Kidney (tissue), 14 donors: ENCODE results near the gene ERGIC1. TPM values are rescaled to one million over a fixed set of nuclear protein-coding genes. Genes with fewer than 3 reads are reported as not detected.
A peak's percentile ranks its signal among the peaks of the same experiment; 100 is the strongest.

Experiments used
- DNase-seq, 5 donors: peaks; one replicate each; pipeline ENCODE4 v3.0.0-alpha.2; 2013 to 2020
- FAIRE-seq: peaks from 2 replicates; lab custom pipeline; 2012; peaks lifted over from hg19 to GRCh38; lab: Jason Lieb, UNC
- H3K27ac ChIP-seq, 2 donors: one replicate each; pipeline ENCODE4 v1.7.0; 2013; ENCODE audit warnings: low read depth in 2 of 2, low read length in 2 of 2, inconsistent platforms in 1 of 2
- H3K27me3 ChIP-seq: one replicate; pipeline ENCODE4 v1.7.1; 2013; ENCODE audit warnings: low read length, inconsistent platforms; ENCODE audit not compliant: control insufficient read depth, insufficient read depth
- H3K36me3 ChIP-seq, 3 donors: one replicate each; pipeline versions ENCODE4 v1.7.0 to v1.7.1; 2013; ENCODE audit warnings: low read length in 3 of 3, control low read depth in 1 of 3, inconsistent platforms in 1 of 3; ENCODE audit not compliant: insufficient read depth in 3 of 3, control insufficient read depth in 2 of 3
- H3K4me1 ChIP-seq, 3 donors: one replicate each; pipeline versions ENCODE4 v1.7.0 to v1.7.1; 2013; ENCODE audit warnings: low read length in 3 of 3, inconsistent platforms in 1 of 3, low read depth in 1 of 3; ENCODE audit not compliant: control insufficient read depth in 2 of 3, insufficient read depth in 2 of 3
- H3K4me3 ChIP-seq, 3 donors: one replicate each; pipeline versions ENCODE4 v1.7.0 to v1.8.1; 2013; ENCODE audit warnings: low read length in 3 of 3, control low read depth in 1 of 3, inconsistent platforms in 1 of 3
- H3K9ac ChIP-seq, 3 donors: one replicate each; pipeline versions ENCODE4 v1.7.0 to v1.7.1; 2013; ENCODE audit warnings: low read length in 3 of 3, control low read depth in 1 of 3, inconsistent platforms in 1 of 3
- H3K9me3 ChIP-seq, 3 donors: one replicate each; pipeline versions ENCODE4 v1.7.0 to v1.7.1; 2013; ENCODE audit warnings: low read length in 3 of 3, control low read depth in 1 of 3, inconsistent platforms in 1 of 3; ENCODE audit not compliant: control insufficient read depth in 2 of 3, insufficient read depth in 1 of 3
- CTCF ChIP-seq: IDR thresholded peaks from 3 replicates; pipeline ENCODE4 v1.5.1; 2012; ENCODE audit warnings: mild to moderate bottlenecking, moderate library complexity, borderline replicate concordance; ENCODE audit not compliant: insufficient read depth; ENCODE audit errors: extremely low read depth
- intact Hi-C: fragments of 100-400 bp; cut with DNase I; formaldehyde crosslinking; loops from one replicate; pipeline ENCODE4 v1.11.1; 2022
- polyA plus RNA-seq: library from polyadenylated mRNA; stranded (reverse); fragments of 350-450 nt; fragmentation: Illumina TruSeq; extraction: RNeasy Lipid Tissue Mini Kit (QIAGEN cat#74804); gene quantifications from one replicate; pipeline ENCODE4 v1.2.3, GENCODE V29; 2014; ENCODE audit warnings: low read depth, low replicate concordance; ENCODE audit not compliant: insufficient read depth
- total RNA-seq: library from RNA; stranded (reverse); fragmentation: NEBNext Ultra II Directional; extraction: Animal tissue kit (Norgen Biotek cat#: 25700); gene quantifications from one replicate; pipeline ENCODE4 v1.2.1, GENCODE V29; 2021
- donor health status: control.
- donor health status: control.
- donor health status: control.
- donor health status: control.
- donor health status: control.
- donor health status: DM: yes; HTN: yes; CAD: no.
- donor health status: Normal renal cell carcinoma (clear cell type).

Gene ERGIC1
- total and polyA plus RNA-seq, 2 donors from 2014 or later, result 88.0 to 183 TPM

- Histone ChIP-seq H3K27me3 (no peaks in the 10 kb centered on the region), H3K4me3 (peak overlapping the region; percentile 92 to 94 (median 93)), H3K9ac (peak overlapping the region; percentile 86 to 97 (median 96)), H3K36me3 (peaks cover 0 to 4% (median 0%) of the 10 kb centered on the region in 3 donors), H3K4me1 (peaks cover 0 to 11% (median 3%) of the 10 kb centered on the region in 3 donors), H3K9me3 (no peaks in the 10 kb centered on the region), H3K27ac (peak overlapping the region; percentile 97)
- FAIRE-seq, result no peak
- DNase-seq, result peak; percentile 75 to 92 (median 88)
- intact Hi-C loops, result no loop called here
- peak; percentile 38 for TF ChIP-seq CTCF
Observed at GRCh38 chr5:172984244-172984953, 150.3 kb downstream of the ERGIC1 start.

- DNase-seq (no peak), FAIRE-seq (no peak)
- H3K9ac ChIP-seq, result peak overlapping the region in 1 of 3 donors; percentile 48
- H3K9me3 ChIP-seq, result no peaks in the 10 kb centered on the region
- H3K4me1 ChIP-seq, result peaks cover 0 to 11% (median 3%) of the 10 kb centered on the region in 3 donors
- H3K36me3 ChIP-seq, result peaks cover 0 to 4% (median 0%) of the 10 kb centered on the region in 3 donors
- peak overlapping the region in 2 of 3 donors; percentile 43 to 61 for H3K4me3 ChIP-seq
- peak overlapping the region; percentile 23 to 44 for H3K27ac ChIP-seq
- no peak for TF ChIP-seq CTCF
- H3K27me3 ChIP-seq, result no peaks in the 10 kb centered on the region
- intact Hi-C loops, result no loop called here
Observed at GRCh38 chr5:172985596-172985995, 151.5 kb downstream of the ERGIC1 start.

- intact Hi-C loops, result no loop called here
- H3K27me3 ChIP-seq, result no peaks in the 10 kb centered on the region
- no peak overlapping the region for H3K9ac ChIP-seq
- peaks cover 0 to 13% (median 3%) of the 10 kb centered on the region in 3 donors for H3K4me1 ChIP-seq
- no peaks in the 10 kb centered on the region for H3K9me3 ChIP-seq
- peaks cover 0 to 7% (median 3%) of the 10 kb centered on the region in 3 donors for H3K36me3 ChIP-seq
- no peak for DNase-seq
- H3K27ac ChIP-seq, result no peak overlapping the region
- FAIRE-seq, result no peak
- no peak overlapping the region for H3K4me3 ChIP-seq
- no peak for TF ChIP-seq CTCF
Observed at GRCh38 chr5:172988276-172988675, 154.2 kb downstream of the ERGIC1 start.
